GM12875 (cell line): ENCODE measurements around the gene FFAR3.
A peak's percentile ranks its signal among the peaks of the same experiment; 100 is the strongest.

Experiments used
- H3K4me3 ChIP-seq: one replicate; pipeline ENCODE4 v1.5.1; 2011; ENCODE audit warnings: low read depth, low read length, control low read depth
- TF ChIP-seq, protein P1 (sequence below): IDR thresholded peaks from 2 replicates; pipeline ENCODE4 v1.5.1; 2011; ENCODE audit warnings: low read depth, mild to moderate bottlenecking, control low read depth, inconsistent platforms, low read length, moderate library complexity, borderline replicate concordance; ENCODE audit not compliant: insufficient read depth

The FFAR3 gene

DNA sequence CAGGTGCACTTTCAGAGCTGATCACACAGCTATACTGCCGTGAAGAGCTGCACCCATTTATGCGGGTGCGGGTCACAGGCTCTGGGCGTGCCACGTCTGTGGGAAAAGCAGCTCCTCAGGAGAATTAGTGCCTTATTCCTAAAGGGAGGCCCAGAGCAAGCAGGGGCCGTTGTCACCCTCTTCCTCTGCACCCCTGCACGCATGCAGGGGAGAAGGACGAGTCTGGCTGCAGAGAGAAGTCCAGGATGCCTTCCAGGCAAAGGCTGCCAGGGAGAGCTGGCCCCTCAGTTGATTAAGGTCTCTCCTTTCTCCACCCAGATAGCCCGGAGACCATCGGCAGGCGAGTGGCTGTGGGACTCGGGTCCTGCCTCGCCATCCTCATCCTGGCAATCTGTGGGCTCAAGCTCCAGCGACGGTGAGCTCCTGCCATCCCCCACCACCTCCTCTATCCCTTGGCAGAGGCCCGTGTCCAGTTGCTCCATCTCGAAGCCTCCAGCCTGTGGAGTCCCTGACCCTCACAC lies 13.7 kb upstream of the FFAR3 start:
- TF ChIP-seq, protein P1, sequence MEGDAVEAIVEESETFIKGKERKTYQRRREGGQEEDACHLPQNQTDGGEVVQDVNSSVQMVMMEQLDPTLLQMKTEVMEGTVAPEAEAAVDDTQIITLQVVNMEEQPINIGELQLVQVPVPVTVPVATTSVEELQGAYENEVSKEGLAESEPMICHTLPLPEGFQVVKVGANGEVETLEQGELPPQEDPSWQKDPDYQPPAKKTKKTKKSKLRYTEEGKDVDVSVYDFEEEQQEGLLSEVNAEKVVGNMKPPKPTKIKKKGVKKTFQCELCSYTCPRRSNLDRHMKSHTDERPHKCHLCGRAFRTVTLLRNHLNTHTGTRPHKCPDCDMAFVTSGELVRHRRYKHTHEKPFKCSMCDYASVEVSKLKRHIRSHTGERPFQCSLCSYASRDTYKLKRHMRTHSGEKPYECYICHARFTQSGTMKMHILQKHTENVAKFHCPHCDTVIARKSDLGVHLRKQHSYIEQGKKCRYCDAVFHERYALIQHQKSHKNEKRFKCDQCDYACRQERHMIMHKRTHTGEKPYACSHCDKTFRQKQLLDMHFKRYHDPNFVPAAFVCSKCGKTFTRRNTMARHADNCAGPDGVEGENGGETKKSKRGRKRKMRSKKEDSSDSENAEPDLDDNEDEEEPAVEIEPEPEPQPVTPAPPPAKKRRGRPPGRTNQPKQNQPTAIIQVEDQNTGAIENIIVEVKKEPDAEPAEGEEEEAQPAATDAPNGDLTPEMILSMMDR = no peak
- H3K4me3 ChIP-seq = no peak overlapping the region

DNA sequence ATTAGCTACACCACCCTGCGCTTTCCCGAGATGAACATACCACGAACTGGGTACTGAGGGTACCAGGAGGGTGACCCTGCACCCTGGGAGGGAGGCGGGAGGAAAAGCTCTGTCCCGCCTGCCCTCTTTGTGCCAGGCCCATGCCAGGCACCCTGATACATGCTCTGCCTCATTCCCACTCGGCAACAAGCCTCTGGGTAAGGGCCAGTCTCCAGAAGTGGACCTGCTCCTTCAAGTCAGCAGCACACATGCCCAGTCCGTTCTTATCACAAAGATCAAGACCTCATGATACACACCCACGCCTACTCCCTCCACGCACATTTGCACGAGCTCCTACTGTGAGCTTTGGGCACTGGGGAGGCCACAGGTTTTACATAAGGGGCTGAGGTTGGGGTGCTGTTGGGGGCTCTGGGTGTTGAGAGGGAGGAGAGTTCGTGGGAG lies 12.6 kb upstream of the FFAR3 start:
- TF ChIP-seq, protein P1 = no peak
- H3K4me3 ChIP-seq = peak overlapping the region; percentile 1

GRCh38 chr19:35346193-35347052 lies 11.8 kb upstream of the FFAR3 start:
- peak overlapping the region; percentile 1 for H3K4me3 ChIP-seq
- TF ChIP-seq, protein P1 = no peak

GRCh38 chr19:35347171-35347929 lies 10.9 kb upstream of the FFAR3 start, which contains the start of gene FFAR1:
Gene FFAR1, plus strand, starts transcription at chr19:35347902. Its CDS starts 3,650 bp downstream, at chr19:35351552.
- H3K4me3 ChIP-seq = no peak within 1 kb of the TSS
- TF ChIP-seq, protein P1 = no peak

DNA sequence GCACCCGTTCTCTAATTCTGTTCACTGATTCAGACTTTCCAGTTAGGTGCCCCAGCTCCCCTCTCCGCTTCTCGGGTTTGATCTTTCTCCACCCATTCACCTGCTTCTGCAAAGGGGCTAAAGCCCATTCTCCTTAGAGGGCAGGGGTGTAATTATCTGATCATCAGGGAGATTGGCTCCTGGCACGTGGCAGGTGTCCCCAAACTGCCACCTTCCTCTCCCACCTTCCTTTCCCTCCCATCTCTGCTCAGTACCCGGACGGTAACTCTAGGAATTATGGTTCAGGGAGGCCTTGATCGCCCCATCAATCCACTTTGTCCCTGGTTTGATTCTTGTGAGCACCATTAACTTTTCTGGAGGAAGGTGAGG lies 10.3 kb upstream of the FFAR3 start:
- TF ChIP-seq, protein P1 = no peak
- H3K4me3 ChIP-seq = no peak overlapping the region

DNA sequence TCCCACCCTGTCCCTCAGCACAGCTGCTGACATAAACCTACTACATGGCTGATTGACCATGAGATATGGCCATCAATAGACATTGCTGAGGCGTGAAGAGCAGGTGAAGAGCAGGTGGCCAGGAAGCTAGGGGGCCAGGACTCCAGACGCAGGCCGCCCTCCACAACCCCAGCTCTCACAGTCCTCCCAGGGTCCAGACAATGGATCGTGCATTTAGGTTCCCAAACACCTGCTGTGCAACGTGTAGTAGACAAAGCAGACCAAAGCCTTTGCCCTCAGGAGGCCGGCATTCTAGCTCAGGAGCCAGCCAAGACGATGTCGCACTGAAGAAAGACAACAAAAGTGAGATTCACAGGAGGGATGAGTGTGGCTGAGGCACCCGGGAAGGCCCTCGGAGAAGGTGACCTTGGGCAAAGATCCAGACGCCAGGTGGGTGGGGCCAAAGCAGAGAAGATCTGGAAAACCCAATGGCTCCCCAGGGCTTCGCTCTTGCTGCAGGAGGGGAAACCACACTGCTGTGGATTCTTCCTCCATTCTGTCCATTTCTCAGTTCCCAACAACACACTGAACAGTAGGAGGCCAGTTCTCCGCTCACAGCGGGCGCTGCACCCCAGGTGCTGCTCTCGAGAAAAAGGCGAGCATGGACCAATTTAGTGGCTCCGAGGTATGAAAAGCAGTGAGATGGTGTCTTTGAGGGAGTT lies 9.2 kb upstream of the FFAR3 start:
- no peak overlapping the region for H3K4me3 ChIP-seq
- TF ChIP-seq, protein P1 = no peak
